HL-60 (cell line): Measurements from ENCODE around the gene TBL1XR1.

Experiments used
- CTCF ChIP-seq: IDR thresholded peaks from one replicate; pipeline ENCODE4 v1.5.1; 2011; ENCODE audit warnings: low read length, control low read depth, inconsistent platforms; ENCODE audit not compliant: insufficient read depth
- GABPA ChIP-seq: IDR thresholded peaks from 2 replicates; pipeline ENCODE4 v1.6.1; 2012; ENCODE audit warnings: low read depth
- POLR2AphosphoS5 ChIP-seq: IDR thresholded peaks from 2 replicates; pipeline ENCODE4 v1.6.1; 2012; ENCODE audit warnings: low read depth
- SPI1 ChIP-seq: IDR thresholded peaks from 2 replicates; pipeline ENCODE4 v1.6.1; 2012; ENCODE audit warnings: low read depth, mild to moderate bottlenecking, borderline replicate concordance
- TF ChIP-seq, protein P1 (sequence below): IDR thresholded peaks from 2 replicates; pipeline ENCODE4 v1.6.1; 2012; ENCODE audit warnings: low read depth; ENCODE audit not compliant: insufficient replicate concordance

GRCh38 chr3:177041021-177041729 is 156.1 kb downstream of the TBL1XR1 start:
- no peak for TF ChIP-seq CTCF
- no peak for TF ChIP-seq POLR2AphosphoS5
- TF ChIP-seq, protein P1, sequence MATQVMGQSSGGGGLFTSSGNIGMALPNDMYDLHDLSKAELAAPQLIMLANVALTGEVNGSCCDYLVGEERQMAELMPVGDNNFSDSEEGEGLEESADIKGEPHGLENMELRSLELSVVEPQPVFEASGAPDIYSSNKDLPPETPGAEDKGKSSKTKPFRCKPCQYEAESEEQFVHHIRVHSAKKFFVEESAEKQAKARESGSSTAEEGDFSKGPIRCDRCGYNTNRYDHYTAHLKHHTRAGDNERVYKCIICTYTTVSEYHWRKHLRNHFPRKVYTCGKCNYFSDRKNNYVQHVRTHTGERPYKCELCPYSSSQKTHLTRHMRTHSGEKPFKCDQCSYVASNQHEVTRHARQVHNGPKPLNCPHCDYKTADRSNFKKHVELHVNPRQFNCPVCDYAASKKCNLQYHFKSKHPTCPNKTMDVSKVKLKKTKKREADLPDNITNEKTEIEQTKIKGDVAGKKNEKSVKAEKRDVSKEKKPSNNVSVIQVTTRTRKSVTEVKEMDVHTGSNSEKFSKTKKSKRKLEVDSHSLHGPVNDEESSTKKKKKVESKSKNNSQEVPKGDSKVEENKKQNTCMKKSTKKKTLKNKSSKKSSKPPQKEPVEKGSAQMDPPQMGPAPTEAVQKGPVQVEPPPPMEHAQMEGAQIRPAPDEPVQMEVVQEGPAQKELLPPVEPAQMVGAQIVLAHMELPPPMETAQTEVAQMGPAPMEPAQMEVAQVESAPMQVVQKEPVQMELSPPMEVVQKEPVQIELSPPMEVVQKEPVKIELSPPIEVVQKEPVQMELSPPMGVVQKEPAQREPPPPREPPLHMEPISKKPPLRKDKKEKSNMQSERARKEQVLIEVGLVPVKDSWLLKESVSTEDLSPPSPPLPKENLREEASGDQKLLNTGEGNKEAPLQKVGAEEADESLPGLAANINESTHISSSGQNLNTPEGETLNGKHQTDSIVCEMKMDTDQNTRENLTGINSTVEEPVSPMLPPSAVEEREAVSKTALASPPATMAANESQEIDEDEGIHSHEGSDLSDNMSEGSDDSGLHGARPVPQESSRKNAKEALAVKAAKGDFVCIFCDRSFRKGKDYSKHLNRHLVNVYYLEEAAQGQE: no peak
- TF ChIP-seq SPI1: no peak
- TF ChIP-seq GABPA: no peak
